C1 segment of cervical spinal cord (tissue), 14 donors: ENCODE measurements around the gene TAP2.

ENCODE experiments used
- DNase-seq, 14 donors: peaks; one replicate each; lab custom pipeline; 2025; lab: John Stamatoyannopoulos, UW

TAP2 gene

DNA sequence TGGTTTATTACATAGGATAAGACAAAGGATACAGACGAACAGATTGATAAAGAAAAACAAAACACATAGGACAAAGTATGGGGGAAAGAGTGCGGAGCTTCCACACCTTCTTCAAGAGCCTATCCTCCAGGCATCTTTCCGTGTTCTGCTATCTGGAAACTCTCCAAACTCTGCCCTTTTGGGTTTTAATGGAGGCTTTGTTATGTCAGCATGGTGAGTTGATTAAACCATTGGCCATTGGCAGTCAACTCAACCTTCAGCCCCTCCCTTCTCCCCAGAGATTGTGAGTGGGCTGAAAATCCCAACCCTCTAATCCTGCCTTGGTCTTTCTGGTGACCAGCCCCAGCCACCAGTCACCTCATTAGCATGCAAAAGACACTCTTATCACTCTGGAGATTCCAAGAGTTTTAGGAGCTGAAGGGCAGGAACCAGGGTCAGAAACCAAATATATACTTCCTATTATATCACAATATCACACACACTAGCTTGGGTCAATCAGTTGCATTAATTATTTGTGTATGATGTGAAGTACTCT, 45.6 kb downstream of the TAP2 start:
- DNase-seq: no peak

DNA sequence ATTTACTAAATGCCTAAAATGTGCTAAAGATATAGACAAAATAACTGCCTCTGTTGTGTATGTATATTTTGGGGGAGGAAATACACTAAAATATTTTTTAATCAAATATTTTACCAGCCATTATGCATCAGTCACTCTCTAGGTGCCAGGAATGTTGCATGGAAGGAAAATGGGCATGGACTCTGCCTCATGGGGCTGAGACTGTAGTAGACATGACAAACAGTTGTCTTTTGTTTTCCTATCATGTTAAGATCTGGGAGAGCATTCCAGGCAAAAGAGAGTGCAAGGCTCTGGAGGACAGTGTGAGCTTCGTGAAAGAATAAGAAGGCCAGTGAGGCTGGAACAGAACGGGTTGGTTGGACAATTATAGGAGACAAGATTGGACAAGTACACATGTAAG, 48.2 kb downstream of the TAP2 start:
- no peak for DNase-seq
